ENCODE results near the gene CCDC68.

DNA sequence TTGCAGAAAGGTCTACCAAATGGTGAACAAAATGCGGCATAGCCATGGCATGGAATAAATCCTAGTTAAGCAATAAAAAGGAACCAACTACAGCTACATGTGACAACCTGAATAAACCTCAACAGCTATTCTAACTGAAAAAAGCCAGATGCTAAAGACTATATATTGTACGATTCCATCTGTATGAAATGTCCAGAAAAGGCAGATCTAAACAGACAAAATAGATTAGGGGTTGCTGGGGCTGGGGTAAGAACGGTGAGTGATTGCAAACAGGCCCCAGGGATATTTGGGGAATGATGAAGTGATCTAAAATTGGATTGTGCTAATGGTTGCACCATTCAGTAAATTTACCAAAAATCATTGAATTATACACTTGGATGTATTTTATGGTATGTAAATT, 2.8 kb downstream of the CCDC68 start:
- TF ChIP-seq, protein P1, sequence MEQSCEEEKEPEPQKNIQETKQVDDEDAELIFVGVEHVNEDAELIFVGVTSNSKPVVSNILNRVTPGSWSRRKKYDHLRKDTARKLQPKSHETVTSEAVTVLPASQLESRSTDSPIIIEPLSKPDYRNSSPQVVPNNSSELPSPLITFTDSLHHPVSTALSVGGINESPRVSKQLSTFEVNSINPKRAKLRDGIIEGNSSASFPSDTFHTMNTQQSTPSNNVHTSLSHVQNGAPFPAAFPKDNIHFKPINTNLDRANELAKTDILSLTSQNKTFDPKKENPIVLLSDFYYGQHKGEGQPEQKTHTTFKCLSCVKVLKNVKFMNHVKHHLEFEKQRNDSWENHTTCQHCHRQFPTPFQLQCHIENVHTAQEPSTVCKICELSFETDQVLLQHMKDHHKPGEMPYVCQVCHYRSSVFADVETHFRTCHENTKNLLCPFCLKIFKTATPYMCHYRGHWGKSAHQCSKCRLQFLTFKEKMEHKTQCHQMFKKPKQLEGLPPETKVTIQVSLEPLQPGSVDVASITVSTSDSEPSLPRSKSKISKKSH (CRISPR knock-in tag; IDR thresholded peaks at IDR 0.05; ENCODE audit: borderline replicate concordance) = no peak
- TF ChIP-seq, protein P2, sequence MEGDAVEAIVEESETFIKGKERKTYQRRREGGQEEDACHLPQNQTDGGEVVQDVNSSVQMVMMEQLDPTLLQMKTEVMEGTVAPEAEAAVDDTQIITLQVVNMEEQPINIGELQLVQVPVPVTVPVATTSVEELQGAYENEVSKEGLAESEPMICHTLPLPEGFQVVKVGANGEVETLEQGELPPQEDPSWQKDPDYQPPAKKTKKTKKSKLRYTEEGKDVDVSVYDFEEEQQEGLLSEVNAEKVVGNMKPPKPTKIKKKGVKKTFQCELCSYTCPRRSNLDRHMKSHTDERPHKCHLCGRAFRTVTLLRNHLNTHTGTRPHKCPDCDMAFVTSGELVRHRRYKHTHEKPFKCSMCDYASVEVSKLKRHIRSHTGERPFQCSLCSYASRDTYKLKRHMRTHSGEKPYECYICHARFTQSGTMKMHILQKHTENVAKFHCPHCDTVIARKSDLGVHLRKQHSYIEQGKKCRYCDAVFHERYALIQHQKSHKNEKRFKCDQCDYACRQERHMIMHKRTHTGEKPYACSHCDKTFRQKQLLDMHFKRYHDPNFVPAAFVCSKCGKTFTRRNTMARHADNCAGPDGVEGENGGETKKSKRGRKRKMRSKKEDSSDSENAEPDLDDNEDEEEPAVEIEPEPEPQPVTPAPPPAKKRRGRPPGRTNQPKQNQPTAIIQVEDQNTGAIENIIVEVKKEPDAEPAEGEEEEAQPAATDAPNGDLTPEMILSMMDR (CRISPR knock-in tag; IDR thresholded peaks at IDR 0.05) = no peak
- TF ChIP-seq ZNF547 (CRISPR knock-in tag; IDR thresholded peaks at IDR 0.05) (no peak), ZFP1 (CRISPR knock-in tag; IDR thresholded peaks at IDR 0.05) (no peak), HMG20A (CRISPR knock-in tag; IDR thresholded peaks at IDR 0.05; ENCODE audit: borderline replicate concordance) (no peak), ZMAT3 (CRISPR knock-in tag; conservative IDR thresholded peaks at IDR 0.05) (no peak), POLR2A (IDR thresholded peaks at IDR 0.05; ENCODE audit: insufficient read depth in 1 of 2, low read depth in 2 of 2, low read length in 2 of 2) (no peak), MED8 (CRISPR knock-in tag; IDR thresholded peaks at IDR 0.05; ENCODE audit: insufficient replicate concordance) (no peak), ZSCAN29 (CRISPR knock-in tag; conservative IDR thresholded peaks at IDR 0.05) (no peak), SMAD3 (CRISPR knock-in tag; IDR thresholded peaks at IDR 0.05) (no peak), NFIC (IDR thresholded peaks at IDR 0.05; ENCODE audit: low read length) (no peak)
- TF ChIP-seq, protein P3, sequence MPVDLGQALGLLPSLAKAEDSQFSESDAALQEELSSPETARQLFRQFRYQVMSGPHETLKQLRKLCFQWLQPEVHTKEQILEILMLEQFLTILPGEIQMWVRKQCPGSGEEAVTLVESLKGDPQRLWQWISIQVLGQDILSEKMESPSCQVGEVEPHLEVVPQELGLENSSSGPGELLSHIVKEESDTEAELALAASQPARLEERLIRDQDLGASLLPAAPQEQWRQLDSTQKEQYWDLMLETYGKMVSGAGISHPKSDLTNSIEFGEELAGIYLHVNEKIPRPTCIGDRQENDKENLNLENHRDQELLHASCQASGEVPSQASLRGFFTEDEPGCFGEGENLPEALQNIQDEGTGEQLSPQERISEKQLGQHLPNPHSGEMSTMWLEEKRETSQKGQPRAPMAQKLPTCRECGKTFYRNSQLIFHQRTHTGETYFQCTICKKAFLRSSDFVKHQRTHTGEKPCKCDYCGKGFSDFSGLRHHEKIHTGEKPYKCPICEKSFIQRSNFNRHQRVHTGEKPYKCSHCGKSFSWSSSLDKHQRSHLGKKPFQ (CRISPR knock-in tag; IDR thresholded peaks at IDR 0.05; ENCODE audit: insufficient replicate concordance) = no peak

Data from HepG2 (cell line).